Neutrophil (primary cell): ENCODE data around the gene IREB2.

Experiments
- H3K27ac ChIP-seq: fragments of 200-600 bp; sonication (generic); 2 replicates; pipeline ENCODE4 v1.5.1; 2016; ENCODE audit warnings: mild to moderate bottlenecking, moderate library complexity
- H3K27me3 ChIP-seq: fragments of 200-600 bp; sonication (generic); 2 replicates; pipeline ENCODE4 v1.6.0; 2016; ENCODE audit warnings: mild to moderate bottlenecking
- H3K36me3 ChIP-seq: fragments of 200-600 bp; sonication (generic); 2 replicates; pipeline ENCODE4 v1.5.1; 2017
- H3K4me1 ChIP-seq, 2 experiments: fragments of 200-600 bp in 1 of 2; sonication (generic) in 1 of 2; 1 replicate in 1 of 2; 2 replicates in 1 of 2; pipeline versions ENCODE4 v1.5.1 to v1.6.1; 2013 to 2016; ENCODE audit warnings: low read depth in 1 of 2, low read length in 1 of 2, mild to moderate bottlenecking in 1 of 2, moderate library complexity in 1 of 2; ENCODE audit not compliant: control insufficient read depth in 1 of 2, insufficient read depth in 1 of 2
- H3K4me3 ChIP-seq, 2 experiments: fragments of 200-600 bp in 1 of 2; sonication (generic) in 1 of 2; 1 replicate in 1 of 2; 2 replicates in 1 of 2; pipeline ENCODE4 v1.5.1; 2013 to 2016; ENCODE audit warnings: low read depth in 1 of 2, low read length in 1 of 2, mild to moderate bottlenecking in 1 of 2, moderate library complexity in 1 of 2
- H3K9me3 ChIP-seq: fragments of 200-600 bp; sonication (generic); 2 replicates; pipeline ENCODE4 v1.5.1; 2016
- CTCF ChIP-seq: fragments of 200-600 bp; sonication (generic); IDR thresholded peaks from 2 replicates; pipeline ENCODE4 v1.5.1; 2016; ENCODE audit warnings: antibody characterized with exemption

The IREB2 gene

DNA sequence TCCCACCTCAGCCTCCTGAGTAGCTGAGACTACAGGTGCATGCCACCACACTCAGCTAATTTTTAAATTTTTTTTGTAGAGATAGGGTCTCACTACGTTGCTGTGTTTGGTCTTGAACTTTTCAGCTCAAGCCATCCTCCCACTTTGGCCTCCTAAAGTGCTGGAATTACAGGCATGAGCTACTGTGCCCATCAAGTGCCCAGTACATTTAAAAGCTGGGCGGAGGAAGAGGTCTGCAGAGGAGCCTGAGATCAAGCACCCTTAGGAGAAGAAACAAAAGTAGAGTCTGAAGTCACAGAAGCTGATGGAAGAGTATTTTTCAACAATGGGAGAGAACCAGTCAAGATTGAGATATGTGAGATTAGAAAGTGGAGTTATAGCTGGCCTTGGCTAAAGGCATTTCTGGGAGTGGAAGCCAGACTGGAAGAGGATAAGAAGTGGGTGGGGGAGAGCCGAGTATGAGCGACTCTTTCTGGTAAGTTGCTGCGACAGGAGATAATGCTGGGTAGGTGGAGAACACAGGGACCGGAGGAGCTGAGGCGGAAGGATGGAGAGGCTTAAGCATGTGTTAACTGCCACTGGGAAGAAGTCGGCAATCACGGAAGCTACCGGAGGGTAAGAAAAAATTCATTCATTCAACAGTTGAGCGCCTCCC is 782 bp upstream of the IREB2 start:
- Histone ChIP-seq H3K27me3 (no peaks in the 10 kb centered on the region), H3K36me3 (peaks cover 19% of the 10 kb centered on the region), H3K4me1 (peaks cover 21 to 27% of the 10 kb centered on the region in 2 experiments), H3K9me3 (no peaks in the 10 kb centered on the region), H3K4me3 (peak overlapping the region; percentile 83 to 90), H3K27ac (peak overlapping the region; percentile 92)
- TF ChIP-seq CTCF, result no peak

GRCh38 chr15:78438619-78439285 is 736 bp downstream of the IREB2 start:
- Histone ChIP-seq H3K9me3 (no peaks in the 10 kb centered on the region), H3K27ac (peak overlapping the region; percentile 92), H3K36me3 (peaks cover 31% of the 10 kb centered on the region), H3K27me3 (no peaks in the 10 kb centered on the region), H3K4me3 (peak overlapping the region; percentile 83 to 90), H3K4me1 (peaks cover 21 to 27% of the 10 kb centered on the region in 2 experiments)
- TF ChIP-seq CTCF, result no peak

- Histone ChIP-seq H3K4me3 (no peak overlapping the region), H3K4me1 (peaks cover 17 to 22% of the 10 kb centered on the region in 2 experiments), H3K27ac (no peak overlapping the region), H3K27me3 (no peaks in the 10 kb centered on the region), H3K36me3 (peaks cover 44% of the 10 kb centered on the region), H3K9me3 (no peaks in the 10 kb centered on the region)
- TF ChIP-seq CTCF, result no peak
Measured at GRCh38 chr15:78440375-78441373, 2.7 kb downstream of the IREB2 start.

- Histone ChIP-seq H3K27ac (no peak overlapping the region), H3K27me3 (no peaks in the 10 kb centered on the region), H3K36me3 (peaks cover 62% of the 10 kb centered on the region), H3K4me1 (peaks cover 2 to 9% of the 10 kb centered on the region in 2 experiments), H3K9me3 (no peaks in the 10 kb centered on the region), H3K4me3 (no peak overlapping the region)
- TF ChIP-seq CTCF, result no peak
Measured at GRCh38 chr15:78444255-78444654, 6.2 kb downstream of the IREB2 start.

- H3K4me1 ChIP-seq, result no peaks in the 10 kb centered on the region
Measured at GRCh38 chr15:78445875-78446274, 7.9 kb downstream of the IREB2 start.

More at GRCh38 chr15:78445875-78446274, 7.9 kb downstream of the IREB2 start:
- no peaks in the 10 kb centered on the region for H3K9me3 ChIP-seq
- TF ChIP-seq CTCF, result no peak
- H3K4me3 ChIP-seq, result no peak overlapping the region
- no peak overlapping the region for H3K27ac ChIP-seq
- no peaks in the 10 kb centered on the region for H3K27me3 ChIP-seq
- H3K36me3 ChIP-seq, result peaks cover 53% of the 10 kb centered on the region
